ENCODE results near the gene KRT80. TPM values are rescaled to one million over a fixed set of nuclear protein-coding genes. Genes with fewer than 3 reads are reported as not detected.

Gene KRT80
- total and polyA plus RNA-seq, 8 donors: 4.8 to 18.3 (median 8.6) TPM

GRCh38 chr12:52228366-52228765, 36.6 kb upstream of the KRT80 start:
- Histone ChIP-seq H3K27me3 (no peaks in the 10 kb centered on the region), H3K4me1 (peaks cover 9 to 21% (median 21%) of the 10 kb centered on the region in 3 donors), H3K27ac (no peak overlapping the region), H3K36me3 (no peaks in the 10 kb centered on the region), H3K4me3 (no peak overlapping the region), H3K9me3 (no peaks in the 10 kb centered on the region)
- no peak for ATAC-seq
- intact Hi-C loops (cut with DNase I): no loop called here
- WGBS, 2 donors: 50 to 76% methylated on average over 3 of the region's 3 CpGs
- no peak for FAIRE-seq
- no peak for TF ChIP-seq CTCF (IDR thresholded peaks at IDR 0.05)
- DNase-seq: no peak

DNA sequence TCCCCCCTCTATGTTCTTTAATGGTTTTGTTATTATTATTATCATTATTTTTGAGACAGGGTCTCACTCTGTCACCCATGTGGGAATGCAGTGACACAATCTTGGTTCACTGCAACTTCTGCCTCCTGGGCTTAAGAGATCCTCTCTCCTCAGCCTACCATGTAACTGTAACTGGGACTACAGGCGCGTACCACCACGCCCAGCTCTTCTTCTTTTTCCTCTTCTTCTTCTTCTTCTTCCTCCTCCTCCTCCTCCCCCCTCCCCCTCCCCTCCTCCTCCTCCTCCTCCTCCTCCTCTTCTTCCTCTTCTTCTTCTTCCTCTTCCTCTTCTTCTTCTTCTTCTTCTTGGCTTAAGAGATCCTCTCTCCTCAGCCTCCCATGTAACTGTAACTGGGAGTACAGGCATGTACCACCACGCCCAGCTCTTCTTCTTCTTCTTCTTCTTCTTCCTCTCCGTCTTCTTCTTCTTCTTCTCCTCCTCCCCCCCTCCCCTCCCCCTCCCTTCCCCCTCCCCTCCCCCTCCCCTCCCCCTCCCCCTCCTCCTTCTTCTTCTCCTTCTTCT, 35.9 kb upstream of the KRT80 start:
- no peaks in the 10 kb centered on the region for H3K9me3 ChIP-seq
- peaks cover 16 to 27% (median 26%) of the 10 kb centered on the region in 3 donors for H3K4me1 ChIP-seq
- no peak overlapping the region for H3K4me3 ChIP-seq
- DNase-seq (no peak), ATAC-seq (no peak), FAIRE-seq (no peak)
- H3K27me3 ChIP-seq: no peaks in the 10 kb centered on the region
- intact Hi-C loops (cut with DNase I): no loop called here
- 69 to 84% methylated on average over 5 of the region's 5 CpGs for WGBS, 2 donors
- no peaks in the 10 kb centered on the region for H3K36me3 ChIP-seq
- TF ChIP-seq CTCF (IDR thresholded peaks at IDR 0.05): no peak
- H3K27ac ChIP-seq: no peak overlapping the region

GRCh38 chr12:52226446-52226845, 34.6 kb upstream of the KRT80 start:
- H3K9me3 ChIP-seq: no peaks in the 10 kb centered on the region
- no peak overlapping the region for H3K4me3 ChIP-seq
- no peak overlapping the region for H3K27ac ChIP-seq
- 56 to 76% methylated on average over 4 of the region's 4 CpGs for WGBS, 2 donors
- intact Hi-C loops (cut with DNase I): no loop called here
- H3K27me3 ChIP-seq: no peaks in the 10 kb centered on the region
- H3K4me1 ChIP-seq: peaks cover 26 to 33% (median 29%) of the 10 kb centered on the region in 3 donors
- no peak for ATAC-seq
- DNase-seq: no peak
- FAIRE-seq: no peak
- H3K36me3 ChIP-seq: no peaks in the 10 kb centered on the region
- no peak for TF ChIP-seq CTCF (IDR thresholded peaks at IDR 0.05)

- no peaks in the 10 kb centered on the region for H3K9me3 ChIP-seq
- intact Hi-C loops (cut with DNase I): no loop called here
- ATAC-seq (no peak), DNase-seq (peak in 1 of 6 donors; percentile 0), FAIRE-seq (no peak)
- TF ChIP-seq CTCF (IDR thresholded peaks at IDR 0.05): no peak
- no peak overlapping the region for H3K4me3 ChIP-seq
- H3K4me1 ChIP-seq: peaks cover 27 to 34% (median 27%) of the 10 kb centered on the region in 3 donors
- no peaks in the 10 kb centered on the region for H3K36me3 ChIP-seq
- 91% methylated on average over 4 of the region's 4 CpGs for WGBS, 2 donors
- no peak overlapping the region for H3K27ac ChIP-seq
- no peaks in the 10 kb centered on the region for H3K27me3 ChIP-seq
These were observed 33.9 kb upstream of the KRT80 start for GRCh38 chr12:52225752-52226151.

DNA sequence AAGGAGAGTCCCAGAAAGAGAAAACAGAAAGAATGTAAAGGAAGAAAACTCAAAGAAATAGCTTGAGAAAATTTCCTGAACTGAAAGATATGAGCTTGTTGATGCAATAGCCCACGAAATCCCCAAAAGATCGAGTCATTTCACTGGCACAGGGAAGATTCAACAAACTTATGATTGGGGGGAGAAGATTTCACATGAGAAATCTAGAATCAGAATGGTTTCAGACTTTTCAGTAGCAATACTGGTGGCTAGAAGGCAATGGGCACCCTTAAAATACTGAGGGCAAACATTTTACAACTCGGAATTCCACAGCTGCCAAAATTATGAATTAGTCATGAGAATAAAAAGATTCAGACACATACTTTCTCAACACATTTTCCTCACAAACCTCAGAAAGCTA, 32.3 kb upstream of the KRT80 start:
- Histone ChIP-seq H3K27me3 (no peaks in the 10 kb centered on the region), H3K27ac (no peak overlapping the region), H3K4me3 (no peak overlapping the region), H3K4me1 (peaks cover 23 to 39% (median 30%) of the 10 kb centered on the region in 3 donors), H3K36me3 (no peaks in the 10 kb centered on the region), H3K9me3 (no peaks in the 10 kb centered on the region)
- intact Hi-C loops (cut with DNase I): no loop called here
- no peak for DNase-seq
- 60 to 90% methylated on average over 3 of the region's 3 CpGs for WGBS, 2 donors
- no peak for FAIRE-seq
- no peak for ATAC-seq
- TF ChIP-seq CTCF (IDR thresholded peaks at IDR 0.05): no peak

Data from pancreas (tissue), 10 donors.